K562 (cell line): Measurements from ENCODE around the gene KRT24. TPM values are rescaled to one million over a fixed set of nuclear protein-coding genes. Genes with fewer than 3 reads are reported as not detected.

Experiments
- CSDE1 ChIP-seq, 2 experiments: fragments of 450-650 bp; IDR thresholded peaks; 2 replicates each; pipeline ENCODE4 v1.6.1; 2016; ENCODE audit warnings: mild to moderate bottlenecking in 1 of 2
- ZFX ChIP-seq: sonication (generic); formaldehyde crosslinking; IDR thresholded peaks from 2 replicates; pipeline ENCODE4 v1.8.0; 2022; ENCODE audit warnings: mild to moderate bottlenecking, missing genetic modification reagents, moderate library complexity
- polyA plus RNA-seq, 8 experiments: library from polyadenylated mRNA; depleted of rRNA in 4 of 8; stranded (reverse) in 5 of 8; unstranded in 3 of 8; fragments of >200 nt; fragmentation: Nextera tagmentation in 2 of 8; fragmentation: Illumina TruSeq in 1 of 8; extraction: Ambion mirVana in 2 of 8; extraction: Trizol in 1 of 8; gene quantifications; 2 replicates each; pipeline versions ENCODE4 v1.2.1 to v1.2.3, GENCODE V29; 2011 to 2014; ENCODE audit warnings: inconsistent platforms in 1 of 8, missing spikeins in 1 of 8
- total RNA-seq, 7 experiments: library from RNA; depleted of rRNA in 6 of 7; stranded (reverse); fragments of >200 nt in 6 of 7; fragmentation: Illumina TruSeq in 2 of 7; extraction: Trizol in 2 of 7; gene quantifications; 2 replicates each; pipeline versions ENCODE4 v1.2.1 to v1.2.3, GENCODE V29; 2011 to 2021; ENCODE audit warnings: low replicate concordance in 1 of 7
- TF ChIP-seq, protein P1 (sequence below): sonication (generic); formaldehyde crosslinking; IDR thresholded peaks from 2 replicates; pipeline ENCODE4 v1.9.0; 2022; ENCODE audit warnings: mild to moderate bottlenecking, missing genetic modification reagents
- TF ChIP-seq, protein P2 (sequence below): fragments of 250-450 bp; sonication (Bioruptor Pico); IDR thresholded peaks from 2 replicates; pipeline ENCODE4 v1.9.0; 2021; ENCODE audit warnings: mild to moderate bottlenecking, inconsistent platforms
- TF ChIP-seq, protein P3 (sequence below): sonication (generic); formaldehyde crosslinking; IDR thresholded peaks from 2 replicates; pipeline ENCODE4 v1.8.1; 2023; ENCODE audit warnings: mild to moderate bottlenecking, missing genetic modification reagents, moderate library complexity

The KRT24 gene
- total and polyA plus RNA-seq, 9 of the 15 experiments (the other 6 are each of a cell fraction or from before 2014, with no cell fraction given) = not detected

DNA sequence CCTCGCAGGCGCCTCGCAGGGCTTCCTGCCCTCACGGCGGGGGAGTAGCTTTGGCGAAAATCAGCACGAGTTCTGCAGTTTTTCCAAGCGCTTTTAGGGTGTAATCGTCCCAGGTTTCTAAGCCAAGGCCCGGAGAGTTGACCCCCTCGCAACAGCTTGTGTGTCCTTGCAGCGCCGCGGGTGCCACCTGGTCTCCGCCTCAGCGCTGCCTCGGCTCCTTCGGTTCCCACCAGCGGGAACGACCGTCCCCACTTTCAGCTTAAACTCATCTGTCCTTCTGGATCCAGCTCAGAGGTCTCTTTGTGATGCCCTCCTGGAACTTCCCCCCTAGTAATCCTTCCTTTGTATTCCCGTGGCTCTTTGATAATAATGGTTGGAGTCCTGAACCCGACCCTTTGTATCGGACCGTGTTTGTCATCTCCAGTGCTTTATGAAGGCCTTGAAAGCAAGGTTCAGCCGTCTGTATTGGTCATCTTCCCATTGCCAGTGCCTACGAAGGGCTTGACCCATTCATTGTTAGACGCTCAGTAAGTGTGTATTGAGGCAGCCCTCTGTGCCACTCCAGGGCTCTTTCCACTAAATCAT lies 55.1 kb downstream of the KRT24 start (continued):
- TF ChIP-seq, protein P1, sequence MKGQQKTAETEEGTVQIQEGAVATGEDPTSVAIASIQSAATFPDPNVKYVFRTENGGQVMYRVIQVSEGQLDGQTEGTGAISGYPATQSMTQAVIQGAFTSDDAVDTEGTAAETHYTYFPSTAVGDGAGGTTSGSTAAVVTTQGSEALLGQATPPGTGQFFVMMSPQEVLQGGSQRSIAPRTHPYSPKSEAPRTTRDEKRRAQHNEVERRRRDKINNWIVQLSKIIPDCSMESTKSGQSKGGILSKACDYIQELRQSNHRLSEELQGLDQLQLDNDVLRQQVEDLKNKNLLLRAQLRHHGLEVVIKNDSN (CRISPR knock-in tag) = no peak
- TF ChIP-seq, protein P2, sequence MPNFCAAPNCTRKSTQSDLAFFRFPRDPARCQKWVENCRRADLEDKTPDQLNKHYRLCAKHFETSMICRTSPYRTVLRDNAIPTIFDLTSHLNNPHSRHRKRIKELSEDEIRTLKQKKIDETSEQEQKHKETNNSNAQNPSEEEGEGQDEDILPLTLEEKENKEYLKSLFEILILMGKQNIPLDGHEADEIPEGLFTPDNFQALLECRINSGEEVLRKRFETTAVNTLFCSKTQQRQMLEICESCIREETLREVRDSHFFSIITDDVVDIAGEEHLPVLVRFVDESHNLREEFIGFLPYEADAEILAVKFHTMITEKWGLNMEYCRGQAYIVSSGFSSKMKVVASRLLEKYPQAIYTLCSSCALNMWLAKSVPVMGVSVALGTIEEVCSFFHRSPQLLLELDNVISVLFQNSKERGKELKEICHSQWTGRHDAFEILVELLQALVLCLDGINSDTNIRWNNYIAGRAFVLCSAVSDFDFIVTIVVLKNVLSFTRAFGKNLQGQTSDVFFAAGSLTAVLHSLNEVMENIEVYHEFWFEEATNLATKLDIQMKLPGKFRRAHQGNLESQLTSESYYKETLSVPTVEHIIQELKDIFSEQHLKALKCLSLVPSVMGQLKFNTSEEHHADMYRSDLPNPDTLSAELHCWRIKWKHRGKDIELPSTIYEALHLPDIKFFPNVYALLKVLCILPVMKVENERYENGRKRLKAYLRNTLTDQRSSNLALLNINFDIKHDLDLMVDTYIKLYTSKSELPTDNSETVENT = peak; percentile 48; the same call in 1 of the 2 replicates
- TF ChIP-seq CSDE1 (IDR thresholded peaks at IDR 0.05) = no peak
- TF ChIP-seq, protein P3, sequence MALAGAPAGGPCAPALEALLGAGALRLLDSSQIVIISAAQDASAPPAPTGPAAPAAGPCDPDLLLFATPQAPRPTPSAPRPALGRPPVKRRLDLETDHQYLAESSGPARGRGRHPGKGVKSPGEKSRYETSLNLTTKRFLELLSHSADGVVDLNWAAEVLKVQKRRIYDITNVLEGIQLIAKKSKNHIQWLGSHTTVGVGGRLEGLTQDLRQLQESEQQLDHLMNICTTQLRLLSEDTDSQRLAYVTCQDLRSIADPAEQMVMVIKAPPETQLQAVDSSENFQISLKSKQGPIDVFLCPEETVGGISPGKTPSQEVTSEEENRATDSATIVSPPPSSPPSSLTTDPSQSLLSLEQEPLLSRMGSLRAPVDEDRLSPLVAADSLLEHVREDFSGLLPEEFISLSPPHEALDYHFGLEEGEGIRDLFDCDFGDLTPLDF (CRISPR knock-in tag) = no peak
- TF ChIP-seq ZFX = no peak
- TF ChIP-seq, all 486 proteins: peak for 19

Other genes with a start within 250 kb of the KRT24 start
Only the 7 nearest of the 12 such genes appear.
- 104 and 106 TPM in 2 replicates for gene SMARCE1, start 55.9 kb downstream of the KRT24 start, total RNA-seq (2014; rRNA removed)
- gene SMARCE1, start 55.9 kb downstream of the KRT24 start, total RNA-seq (2014; rRNA removed; fragmentation: Illumina TruSeq; extraction: Trizol) = 114 and 120 TPM in 2 replicates
- 117 and 126 TPM in 2 replicates for gene SMARCE1, start 55.9 kb downstream of the KRT24 start, total RNA-seq (2015; rRNA removed; fragmentation: Illumina TruSeq; extraction: Trizol)
- 91.2 and 95.0 TPM in 2 replicates for gene SMARCE1, start 55.9 kb downstream of the KRT24 start, total RNA-seq (2021)
- 33.7 and 64.1 TPM in 2 replicates for gene SMARCE1, start 55.9 kb downstream of the KRT24 start, polyA plus RNA-seq (2011; rRNA removed)
- gene SMARCE1, start 55.9 kb downstream of the KRT24 start, polyA plus RNA-seq (2014; fragmentation: Illumina TruSeq; extraction: Trizol) = 132 and 142 TPM in 2 replicates
- gene SMARCE1, start 55.9 kb downstream of the KRT24 start, polyA plus RNA-seq (2014; fragmentation: Nextera tagmentation; extraction: Ambion mirVana) = 100 to 1,000 TPM; 115 to 135 TPM
- 94.8 and 111 TPM in 2 replicates for gene SMARCE1, start 55.9 kb downstream of the KRT24 start, polyA plus RNA-seq (2014; rRNA removed)
- gene KRT222, start 38.6 kb downstream of the KRT24 start, total RNA-seq (2014; rRNA removed) = not detected in 2 replicates
- not detected in 2 replicates for gene KRT222, start 38.6 kb downstream of the KRT24 start, total RNA-seq (2014; rRNA removed; fragmentation: Illumina TruSeq; extraction: Trizol)
- 0.08 TPM in 1 of 2 replicates, not detected in the other for gene KRT222, start 38.6 kb downstream of the KRT24 start, total RNA-seq (2015; rRNA removed; fragmentation: Illumina TruSeq; extraction: Trizol)
- 0.04 TPM in 1 of 2 replicates, not detected in the other for gene KRT222, start 38.6 kb downstream of the KRT24 start, total RNA-seq (2021)
- gene KRT222, start 38.6 kb downstream of the KRT24 start, polyA plus RNA-seq (2011; rRNA removed) = not detected in 2 replicates
- gene KRT222, start 38.6 kb downstream of the KRT24 start, polyA plus RNA-seq (2014; fragmentation: Illumina TruSeq; extraction: Trizol) = 0.03 and 0.11 TPM in 2 replicates
- gene KRT222, start 38.6 kb downstream of the KRT24 start, polyA plus RNA-seq (2014; fragmentation: Nextera tagmentation; extraction: Ambion mirVana) = under 1 TPM; 0.06 to 0.11 TPM
- gene KRT222, start 38.6 kb downstream of the KRT24 start, polyA plus RNA-seq (2014; rRNA removed) = 0.11 TPM in 1 of 2 replicates, not detected in the other
- gene KRT25, start 51.6 kb upstream of the KRT24 start, total RNA-seq (2014; rRNA removed) = not detected in 2 replicates
- gene KRT25, start 51.6 kb upstream of the KRT24 start, total RNA-seq (2014; rRNA removed; fragmentation: Illumina TruSeq; extraction: Trizol) = not detected in 2 replicates
- gene KRT25, start 51.6 kb upstream of the KRT24 start, total RNA-seq (2015; rRNA removed; fragmentation: Illumina TruSeq; extraction: Trizol) = not detected in 2 replicates
- gene KRT25, start 51.6 kb upstream of the KRT24 start, total RNA-seq (2021) = not detected in 2 replicates
- not detected in 2 replicates for gene KRT25, start 51.6 kb upstream of the KRT24 start, polyA plus RNA-seq (2011; rRNA removed)
- not detected in 2 replicates for gene KRT25, start 51.6 kb upstream of the KRT24 start, polyA plus RNA-seq (2014; fragmentation: Illumina TruSeq; extraction: Trizol)
- not detected for gene KRT25, start 51.6 kb upstream of the KRT24 start, polyA plus RNA-seq (2014; fragmentation: Nextera tagmentation; extraction: Ambion mirVana)
- not detected in 2 replicates for gene KRT25, start 51.6 kb upstream of the KRT24 start, polyA plus RNA-seq (2014; rRNA removed)
- not detected in 2 replicates for gene KRT26, start 68.4 kb upstream of the KRT24 start, total RNA-seq (2014; rRNA removed)
- not detected in 2 replicates for gene KRT26, start 68.4 kb upstream of the KRT24 start, total RNA-seq (2014; rRNA removed; fragmentation: Illumina TruSeq; extraction: Trizol)
- not detected in 2 replicates for gene KRT26, start 68.4 kb upstream of the KRT24 start, total RNA-seq (2015; rRNA removed; fragmentation: Illumina TruSeq; extraction: Trizol)
- gene KRT26, start 68.4 kb upstream of the KRT24 start, total RNA-seq (2021) = not detected in 2 replicates
- not detected in 2 replicates for gene KRT26, start 68.4 kb upstream of the KRT24 start, polyA plus RNA-seq (2011; rRNA removed)
- gene KRT26, start 68.4 kb upstream of the KRT24 start, polyA plus RNA-seq (2014; fragmentation: Illumina TruSeq; extraction: Trizol) = not detected in 2 replicates
- not detected for gene KRT26, start 68.4 kb upstream of the KRT24 start, polyA plus RNA-seq (2014; fragmentation: Nextera tagmentation; extraction: Ambion mirVana)
- not detected in 2 replicates for gene KRT26, start 68.4 kb upstream of the KRT24 start, polyA plus RNA-seq (2014; rRNA removed)
- gene KRT27, start 78.8 kb upstream of the KRT24 start, total RNA-seq (2014; rRNA removed) = not detected in 2 replicates
- not detected in 2 replicates for gene KRT27, start 78.8 kb upstream of the KRT24 start, total RNA-seq (2014; rRNA removed; fragmentation: Illumina TruSeq; extraction: Trizol)
- gene KRT27, start 78.8 kb upstream of the KRT24 start, total RNA-seq (2015; rRNA removed; fragmentation: Illumina TruSeq; extraction: Trizol) = not detected in 2 replicates
- 0.11 TPM in 1 of 2 replicates, not detected in the other for gene KRT27, start 78.8 kb upstream of the KRT24 start, total RNA-seq (2021)
- not detected in 2 replicates for gene KRT27, start 78.8 kb upstream of the KRT24 start, polyA plus RNA-seq (2011; rRNA removed)
- gene KRT27, start 78.8 kb upstream of the KRT24 start, polyA plus RNA-seq (2014; fragmentation: Illumina TruSeq; extraction: Trizol) = not detected in 2 replicates
- gene KRT27, start 78.8 kb upstream of the KRT24 start, polyA plus RNA-seq (2014; fragmentation: Nextera tagmentation; extraction: Ambion mirVana) = under 1 TPM in 1 of 2 experiments, not detected in 1; 0.10 TPM
- gene KRT27, start 78.8 kb upstream of the KRT24 start, polyA plus RNA-seq (2014; rRNA removed) = not detected in 2 replicates
- gene KRT28, start 96.2 kb upstream of the KRT24 start, total RNA-seq (2014; rRNA removed) = not detected in 2 replicates
- gene KRT28, start 96.2 kb upstream of the KRT24 start, total RNA-seq (2014; rRNA removed; fragmentation: Illumina TruSeq; extraction: Trizol) = not detected in 2 replicates
- gene KRT28, start 96.2 kb upstream of the KRT24 start, total RNA-seq (2015; rRNA removed; fragmentation: Illumina TruSeq; extraction: Trizol) = not detected in 2 replicates
- not detected in 2 replicates for gene KRT28, start 96.2 kb upstream of the KRT24 start, total RNA-seq (2021)
- gene KRT28, start 96.2 kb upstream of the KRT24 start, polyA plus RNA-seq (2011; rRNA removed) = not detected in 2 replicates
- not detected in 2 replicates for gene KRT28, start 96.2 kb upstream of the KRT24 start, polyA plus RNA-seq (2014; fragmentation: Illumina TruSeq; extraction: Trizol)
- not detected for gene KRT28, start 96.2 kb upstream of the KRT24 start, polyA plus RNA-seq (2014; fragmentation: Nextera tagmentation; extraction: Ambion mirVana)
- not detected in 2 replicates for gene KRT28, start 96.2 kb upstream of the KRT24 start, polyA plus RNA-seq (2014; rRNA removed)
- 64.0 and 70.5 TPM in 2 replicates for gene KRT10, start 118.9 kb upstream of the KRT24 start, total RNA-seq (2014; rRNA removed)
- 80.8 and 101 TPM in 2 replicates for gene KRT10, start 118.9 kb upstream of the KRT24 start, total RNA-seq (2014; rRNA removed; fragmentation: Illumina TruSeq; extraction: Trizol)
- gene KRT10, start 118.9 kb upstream of the KRT24 start, total RNA-seq (2015; rRNA removed; fragmentation: Illumina TruSeq; extraction: Trizol) = 45.7 and 51.0 TPM in 2 replicates
- gene KRT10, start 118.9 kb upstream of the KRT24 start, total RNA-seq (2021) = 153 and 166 TPM in 2 replicates
- 38.5 and 179 TPM in 2 replicates for gene KRT10, start 118.9 kb upstream of the KRT24 start, polyA plus RNA-seq (2011; rRNA removed)
- gene KRT10, start 118.9 kb upstream of the KRT24 start, polyA plus RNA-seq (2014; fragmentation: Illumina TruSeq; extraction: Trizol) = 76.2 and 80.2 TPM in 2 replicates
- 10 to 100 TPM; 47.0 to 54.6 TPM for gene KRT10, start 118.9 kb upstream of the KRT24 start, polyA plus RNA-seq (2014; fragmentation: Nextera tagmentation; extraction: Ambion mirVana)
- gene KRT10, start 118.9 kb upstream of the KRT24 start, polyA plus RNA-seq (2014; rRNA removed) = 110 and 139 TPM in 2 replicates